Liver (tissue), 3 donors: ENCODE measurements around the gene AKT2.

Experiments
- FOXA1 ChIP-seq: IDR thresholded peaks from 2 replicates; pipeline ENCODE4 v1.6.1; 2016; ENCODE audit warnings: antibody characterized with exemption
- JUND ChIP-seq, 2 donors: IDR thresholded peaks; 2 replicates each; pipeline ENCODE4 v1.6.1; 2016; ENCODE audit warnings: antibody characterized with exemption in 2 of 2
- SP1 ChIP-seq: IDR thresholded peaks from 2 replicates; pipeline ENCODE4 v1.6.1; 2018; ENCODE audit warnings: antibody characterized with exemption, mild to moderate bottlenecking
- YY1 ChIP-seq: IDR thresholded peaks from 2 replicates; pipeline ENCODE4 v1.6.1; 2016; ENCODE audit warnings: antibody characterized with exemption, mild to moderate bottlenecking
- TF ChIP-seq, protein P1 (sequence below): fragments of 150-350 bp; IDR thresholded peaks from 2 replicates; pipeline ENCODE4 v1.5.1; 2017; ENCODE audit warnings: improper control_type of control experiment, low read depth, low read length; ENCODE audit not compliant: missing input control
- TF ChIP-seq, protein P2 (sequence below): IDR thresholded peaks from 2 replicates; pipeline ENCODE4 v1.6.1; 2016; ENCODE audit warnings: antibody characterized with exemption
- donor health status: healthy.
- donor health status: healthy.

DNA sequence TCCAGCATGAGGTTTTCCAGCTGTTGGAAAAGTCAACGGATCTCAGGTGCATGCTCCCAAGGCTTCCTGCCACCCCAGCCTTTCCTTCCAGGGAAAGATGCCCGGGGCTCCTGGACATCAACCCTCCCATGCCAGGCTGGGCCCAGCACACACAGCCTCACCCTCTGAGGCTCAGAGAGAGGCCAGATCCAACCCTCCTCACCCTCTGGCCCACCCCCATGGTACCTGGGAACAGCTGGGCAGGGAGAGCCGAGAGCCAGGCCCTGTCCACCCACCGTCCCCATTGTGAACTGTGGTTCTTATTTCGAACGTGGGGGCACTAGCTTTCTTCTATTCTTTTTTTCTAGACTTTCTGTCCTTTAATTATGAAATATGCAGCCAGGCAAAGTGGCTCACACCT lies 48.8 kb downstream of the AKT2 start:
- TF ChIP-seq, protein P1, sequence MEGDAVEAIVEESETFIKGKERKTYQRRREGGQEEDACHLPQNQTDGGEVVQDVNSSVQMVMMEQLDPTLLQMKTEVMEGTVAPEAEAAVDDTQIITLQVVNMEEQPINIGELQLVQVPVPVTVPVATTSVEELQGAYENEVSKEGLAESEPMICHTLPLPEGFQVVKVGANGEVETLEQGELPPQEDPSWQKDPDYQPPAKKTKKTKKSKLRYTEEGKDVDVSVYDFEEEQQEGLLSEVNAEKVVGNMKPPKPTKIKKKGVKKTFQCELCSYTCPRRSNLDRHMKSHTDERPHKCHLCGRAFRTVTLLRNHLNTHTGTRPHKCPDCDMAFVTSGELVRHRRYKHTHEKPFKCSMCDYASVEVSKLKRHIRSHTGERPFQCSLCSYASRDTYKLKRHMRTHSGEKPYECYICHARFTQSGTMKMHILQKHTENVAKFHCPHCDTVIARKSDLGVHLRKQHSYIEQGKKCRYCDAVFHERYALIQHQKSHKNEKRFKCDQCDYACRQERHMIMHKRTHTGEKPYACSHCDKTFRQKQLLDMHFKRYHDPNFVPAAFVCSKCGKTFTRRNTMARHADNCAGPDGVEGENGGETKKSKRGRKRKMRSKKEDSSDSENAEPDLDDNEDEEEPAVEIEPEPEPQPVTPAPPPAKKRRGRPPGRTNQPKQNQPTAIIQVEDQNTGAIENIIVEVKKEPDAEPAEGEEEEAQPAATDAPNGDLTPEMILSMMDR: no peak
- TF ChIP-seq, protein P2, sequence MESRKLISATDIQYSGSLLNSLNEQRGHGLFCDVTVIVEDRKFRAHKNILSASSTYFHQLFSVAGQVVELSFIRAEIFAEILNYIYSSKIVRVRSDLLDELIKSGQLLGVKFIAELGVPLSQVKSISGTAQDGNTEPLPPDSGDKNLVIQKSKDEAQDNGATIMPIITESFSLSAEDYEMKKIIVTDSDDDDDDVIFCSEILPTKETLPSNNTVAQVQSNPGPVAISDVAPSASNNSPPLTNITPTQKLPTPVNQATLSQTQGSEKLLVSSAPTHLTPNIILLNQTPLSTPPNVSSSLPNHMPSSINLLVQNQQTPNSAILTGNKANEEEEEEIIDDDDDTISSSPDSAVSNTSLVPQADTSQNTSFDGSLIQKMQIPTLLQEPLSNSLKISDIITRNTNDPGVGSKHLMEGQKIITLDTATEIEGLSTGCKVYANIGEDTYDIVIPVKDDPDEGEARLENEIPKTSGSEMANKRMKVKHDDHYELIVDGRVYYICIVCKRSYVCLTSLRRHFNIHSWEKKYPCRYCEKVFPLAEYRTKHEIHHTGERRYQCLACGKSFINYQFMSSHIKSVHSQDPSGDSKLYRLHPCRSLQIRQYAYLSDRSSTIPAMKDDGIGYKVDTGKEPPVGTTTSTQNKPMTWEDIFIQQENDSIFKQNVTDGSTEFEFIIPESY: no peak
- TF ChIP-seq YY1 (no peak), SP1 (no peak), FOXA1 (no peak), JUND (IDR thresholded peaks at IDR 0.05) (no peak)
